GM12878 (cell line): ENCODE results near the gene ESRRG. TPM values are rescaled to one million over a fixed set of nuclear protein-coding genes. Genes with fewer than 3 reads are reported as not detected.

Experiments used
- ATAC-seq: fragments of 200-7000 bp; cut with Tn5 transposase; 3 replicates; pipeline ENCODE4 v1.9.1; 2020; ENCODE audit warnings: mild to moderate bottlenecking, moderate library complexity
- BruUV-seq: library from RNA; stranded (reverse); fragments of 400-500 nt; replicated peaks from 2 replicates; lab custom pipeline; 2021; lab: Mats Ljungman, UMichigan
- CTCF ChIA-PET: fragments of 300-600 bp; sonication (Branson Sonifier 250); formaldehyde crosslinking; extraction: SDS; loops from one replicate; lab custom pipeline; 2021; ENCODE audit warnings: inconsistent platforms; lab: Yijun Ruan, JAX
- POLR2A ChIA-PET: fragments of 350-600 bp; formaldehyde crosslinking; extraction: SDS; loops from one replicate; lab custom pipeline; 2021; ENCODE audit warnings: inconsistent platforms; lab: Charles Lee
- RAD21 ChIA-PET: fragments of 300-600 bp; sonication (Branson Sonifier 250); formaldehyde crosslinking; loops from one replicate; lab custom pipeline; 2023; ENCODE audit warnings: antibody characterized with exemption; ENCODE audit not compliant: unreplicated experiment; lab: Charles Lee
- SMC1A ChIA-PET: fragments of 300-600 bp; sonication (Branson Sonifier 250); formaldehyde crosslinking; loops from one replicate; lab custom pipeline; 2023; ENCODE audit not compliant: unreplicated experiment, uncharacterized antibody; lab: Charles Lee
- DNase-seq: peaks from one replicate; pipeline ENCODE4 v3.0.0-alpha.2; 2011; ENCODE audit warnings: low read depth, low spot score
- FAIRE-seq: peaks from 3 replicates; lab custom pipeline; 2011; peaks lifted over from hg19 to GRCh38; lab: Jason Lieb, UNC
- H2AFZ ChIP-seq: 2 replicates; pipeline ENCODE4 v1.6.0; 2011; ENCODE audit warnings: low read depth, low read length, control low read depth; ENCODE audit not compliant: control insufficient read depth
- H3K27ac ChIP-seq: 2 replicates; pipeline ENCODE4 v1.5.1; 2011; ENCODE audit warnings: control low read depth; ENCODE audit not compliant: control insufficient read depth, insufficient read depth
- H3K27me3 ChIP-seq, 2 experiments: replicated peaks in 1 of 2; 2 replicates each; pipeline versions ENCODE4 v1.6.0 to v1.6.1; 2011; ENCODE audit warnings: low read length in 1 of 2; ENCODE audit not compliant: control insufficient read depth in 2 of 2, insufficient read depth in 2 of 2
- H3K36me3 ChIP-seq, 2 experiments: 2 replicates each; pipeline ENCODE4 v1.5.1; 2011; ENCODE audit warnings: low read length in 1 of 2; ENCODE audit not compliant: control insufficient read depth in 2 of 2, insufficient read depth in 2 of 2
- H3K4me1 ChIP-seq: 2 replicates; pipeline ENCODE4 v1.6.1; 2011; ENCODE audit warnings: mild to moderate bottlenecking, low read length, moderate library complexity, mixed read lengths; ENCODE audit not compliant: control insufficient read depth, insufficient read depth
- H3K4me2 ChIP-seq: 2 replicates; pipeline ENCODE4 v1.6.0; 2011; ENCODE audit warnings: control low read depth; ENCODE audit not compliant: control insufficient read depth, insufficient read depth
- H3K4me3 ChIP-seq: fragments of 200-600 bp; sonication (generic); 2 replicates; pipeline ENCODE4 v1.5.1; 2016
- H3K79me2 ChIP-seq: 2 replicates; pipeline ENCODE4 v1.6.0; 2011; ENCODE audit warnings: low read length; ENCODE audit not compliant: control insufficient read depth, insufficient read depth
- H3K9ac ChIP-seq: 2 replicates; pipeline ENCODE4 v1.8.0; 2011; ENCODE audit warnings: low read length, control low read depth, mixed read lengths; ENCODE audit not compliant: control insufficient read depth, insufficient read depth
- H3K9me3 ChIP-seq: replicated peaks from 3 replicates; pipeline ENCODE4 v1.5.1; 2011; ENCODE audit warnings: mild to moderate bottlenecking, low read length; ENCODE audit not compliant: control insufficient read depth, insufficient read depth
- H4K20me1 ChIP-seq: 2 replicates; pipeline ENCODE4 v1.6.0; 2011; ENCODE audit not compliant: control insufficient read depth, insufficient read depth
- DPF2 ChIP-seq: fragments of 450-650 bp; IDR thresholded peaks from 2 replicates; pipeline ENCODE4 v1.6.1; 2017; ENCODE audit warnings: mild to moderate bottlenecking
- MYB ChIP-seq: fragments of 150-350 bp; IDR thresholded peaks from 2 replicates; pipeline ENCODE4 v1.6.1; 2014; ENCODE audit warnings: mild to moderate bottlenecking, low read depth, low read length, borderline replicate concordance
- RCOR1 ChIP-seq: conservative IDR thresholded peaks from 2 replicates; pipeline ENCODE4 v1.6.1; 2012; ENCODE audit warnings: low read depth, low read length, improper control_type of control experiment
- TAF1 ChIP-seq: IDR thresholded peaks from 2 replicates; pipeline ENCODE4 v1.6.1; 2011; ENCODE audit warnings: mild to moderate bottlenecking, low read depth, low read length, borderline replicate concordance
- WGBS: methylation state at CpG from one replicate; pipeline ENCODE4 v1.1.6; 2016; ENCODE audit warnings: low lambda C conversion rate; ENCODE audit not compliant: insufficient replicate concordance, insufficient coverage; ENCODE audit errors: missing lambda C conversion rate; 5-methylcytosine and 5-hydroxymethylcytosine counted together
- in situ Hi-C: fragments of 300-500 bp; cut with MboI; formaldehyde crosslinking; loops from 9 replicates; pipeline ENCODE4 v1.14.3; 2018; ENCODE audit warnings: mixed read lengths
- intact Hi-C: fragments of 100-400 bp; cut with micrococcal nuclease; formaldehyde crosslinking; loops from one replicate; pipeline ENCODE4 v1.14.2; 2022; ENCODE audit not compliant: unreplicated experiment
- polyA plus RNA-seq, 11 experiments: library from polyadenylated mRNA; depleted of rRNA in 4 of 11; unstranded in 6 of 11; stranded (reverse) in 5 of 11; fragments of >200 nt; fragmentation: Nextera tagmentation in 4 of 11; fragmentation: Illumina TruSeq in 1 of 11; extraction: Ambion mirVana in 4 of 11; extraction: Trizol in 1 of 11; gene quantifications; 1 replicate in 1 of 11; 2 replicates in 10 of 11; pipeline versions ENCODE4 v1.2.1 to v1.2.3, GENCODE V29; 2011 to 2016; ENCODE audit warnings: inconsistent platforms in 2 of 11, missing spikeins in 2 of 11, low read depth in 1 of 11
- total RNA-seq, 4 experiments: library from RNA; depleted of rRNA in 3 of 4; stranded (reverse); fragments of >200 nt in 3 of 4; fragmentation: Illumina TruSeq in 1 of 4; extraction: Trizol in 1 of 4; gene quantifications; 2 replicates each; pipeline versions ENCODE4 v1.2.1 to v1.2.3, GENCODE V29; 2013 to 2021
- TF ChIP-seq, protein P1 (sequence below): fragments of 450-650 bp; formaldehyde crosslinking; IDR thresholded peaks from 2 replicates; pipeline ENCODE4 v1.4.0; 2020; ENCODE audit warnings: mild to moderate bottlenecking, moderate library complexity
- TF ChIP-seq, protein P2 (sequence below): IDR thresholded peaks from 2 replicates; pipeline ENCODE4 v1.6.1; 2012; ENCODE audit warnings: improper control_type of control experiment, low read depth, low read length; ENCODE audit not compliant: insufficient replicate concordance

The ESRRG gene
- total and polyA plus RNA-seq, 10 of the 15 experiments (the other 5 are each of a cell fraction or from before 2014, with no cell fraction given) = 0.03 TPM; not detected in 9

DNA sequence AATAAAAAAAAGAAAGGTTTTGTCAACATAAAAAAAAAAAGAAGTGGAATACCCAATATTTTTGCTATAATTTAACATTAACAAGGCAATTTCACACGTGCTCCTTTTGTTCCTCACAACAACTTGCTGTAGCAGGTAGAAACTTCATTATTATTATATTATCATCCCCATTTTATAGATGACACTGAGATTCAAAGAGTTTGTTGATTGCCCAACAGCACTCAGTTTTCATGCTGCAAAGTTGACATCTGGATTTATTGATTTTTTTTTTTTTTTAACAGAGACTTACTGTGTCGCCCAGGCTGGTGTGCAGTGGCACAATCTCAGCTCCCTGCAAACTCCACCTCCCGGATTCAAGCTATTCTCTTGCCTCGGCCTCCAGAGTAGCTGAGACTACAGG lies 8.9 kb upstream of the ESRRG start:
- POLR2A ChIA-PET = no interaction called here
- no peak overlapping the region for H3K4me3 ChIP-seq
- no peak for FAIRE-seq

More for the DNA sequence above, 8.9 kb upstream of the ESRRG start:
- Histone ChIP-seq H3K4me2 (no peak overlapping the region), H3K27me3 (no peaks in the 10 kb centered on the region), H3K9ac (no peak overlapping the region), H3K27ac (no peak overlapping the region), H3K79me2 (no peaks in the 10 kb centered on the region), H3K36me3 (no peaks in the 10 kb centered on the region), H3K4me1 (no peaks in the 10 kb centered on the region), H3K9me3 (no peaks in the 10 kb centered on the region)
- in situ Hi-C loops = no loop called here
- intact Hi-C loops = no loop called here
- no peak for DNase-seq
- ChIA-PET RAD21 (no interaction called here), SMC1A (no interaction called here), CTCF (no interaction called here)
- no TSS peak for BruUV-seq
- TF ChIP-seq, protein P1, sequence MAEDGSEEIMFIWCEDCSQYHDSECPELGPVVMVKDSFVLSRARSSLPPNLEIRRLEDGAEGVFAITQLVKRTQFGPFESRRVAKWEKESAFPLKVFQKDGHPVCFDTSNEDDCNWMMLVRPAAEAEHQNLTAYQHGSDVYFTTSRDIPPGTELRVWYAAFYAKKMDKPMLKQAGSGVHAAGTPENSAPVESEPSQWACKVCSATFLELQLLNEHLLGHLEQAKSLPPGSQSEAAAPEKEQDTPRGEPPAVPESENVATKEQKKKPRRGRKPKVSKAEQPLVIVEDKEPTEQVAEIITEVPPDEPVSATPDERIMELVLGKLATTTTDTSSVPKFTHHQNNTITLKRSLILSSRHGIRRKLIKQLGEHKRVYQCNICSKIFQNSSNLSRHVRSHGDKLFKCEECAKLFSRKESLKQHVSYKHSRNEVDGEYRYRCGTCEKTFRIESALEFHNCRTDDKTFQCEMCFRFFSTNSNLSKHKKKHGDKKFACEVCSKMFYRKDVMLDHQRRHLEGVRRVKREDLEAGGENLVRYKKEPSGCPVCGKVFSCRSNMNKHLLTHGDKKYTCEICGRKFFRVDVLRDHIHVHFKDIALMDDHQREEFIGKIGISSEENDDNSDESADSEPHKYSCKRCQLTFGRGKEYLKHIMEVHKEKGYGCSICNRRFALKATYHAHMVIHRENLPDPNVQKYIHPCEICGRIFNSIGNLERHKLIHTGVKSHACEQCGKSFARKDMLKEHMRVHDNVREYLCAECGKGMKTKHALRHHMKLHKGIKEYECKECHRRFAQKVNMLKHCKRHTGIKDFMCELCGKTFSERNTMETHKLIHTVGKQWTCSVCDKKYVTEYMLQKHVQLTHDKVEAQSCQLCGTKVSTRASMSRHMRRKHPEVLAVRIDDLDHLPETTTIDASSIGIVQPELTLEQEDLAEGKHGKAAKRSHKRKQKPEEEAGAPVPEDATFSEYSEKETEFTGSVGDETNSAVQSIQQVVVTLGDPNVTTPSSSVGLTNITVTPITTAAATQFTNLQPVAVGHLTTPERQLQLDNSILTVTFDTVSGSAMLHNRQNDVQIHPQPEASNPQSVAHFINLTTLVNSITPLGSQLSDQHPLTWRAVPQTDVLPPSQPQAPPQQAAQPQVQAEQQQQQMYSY (CRISPR knock-in tag) = no peak
- TF ChIP-seq RCOR1 = no peak
- TF ChIP-seq, protein P2, sequence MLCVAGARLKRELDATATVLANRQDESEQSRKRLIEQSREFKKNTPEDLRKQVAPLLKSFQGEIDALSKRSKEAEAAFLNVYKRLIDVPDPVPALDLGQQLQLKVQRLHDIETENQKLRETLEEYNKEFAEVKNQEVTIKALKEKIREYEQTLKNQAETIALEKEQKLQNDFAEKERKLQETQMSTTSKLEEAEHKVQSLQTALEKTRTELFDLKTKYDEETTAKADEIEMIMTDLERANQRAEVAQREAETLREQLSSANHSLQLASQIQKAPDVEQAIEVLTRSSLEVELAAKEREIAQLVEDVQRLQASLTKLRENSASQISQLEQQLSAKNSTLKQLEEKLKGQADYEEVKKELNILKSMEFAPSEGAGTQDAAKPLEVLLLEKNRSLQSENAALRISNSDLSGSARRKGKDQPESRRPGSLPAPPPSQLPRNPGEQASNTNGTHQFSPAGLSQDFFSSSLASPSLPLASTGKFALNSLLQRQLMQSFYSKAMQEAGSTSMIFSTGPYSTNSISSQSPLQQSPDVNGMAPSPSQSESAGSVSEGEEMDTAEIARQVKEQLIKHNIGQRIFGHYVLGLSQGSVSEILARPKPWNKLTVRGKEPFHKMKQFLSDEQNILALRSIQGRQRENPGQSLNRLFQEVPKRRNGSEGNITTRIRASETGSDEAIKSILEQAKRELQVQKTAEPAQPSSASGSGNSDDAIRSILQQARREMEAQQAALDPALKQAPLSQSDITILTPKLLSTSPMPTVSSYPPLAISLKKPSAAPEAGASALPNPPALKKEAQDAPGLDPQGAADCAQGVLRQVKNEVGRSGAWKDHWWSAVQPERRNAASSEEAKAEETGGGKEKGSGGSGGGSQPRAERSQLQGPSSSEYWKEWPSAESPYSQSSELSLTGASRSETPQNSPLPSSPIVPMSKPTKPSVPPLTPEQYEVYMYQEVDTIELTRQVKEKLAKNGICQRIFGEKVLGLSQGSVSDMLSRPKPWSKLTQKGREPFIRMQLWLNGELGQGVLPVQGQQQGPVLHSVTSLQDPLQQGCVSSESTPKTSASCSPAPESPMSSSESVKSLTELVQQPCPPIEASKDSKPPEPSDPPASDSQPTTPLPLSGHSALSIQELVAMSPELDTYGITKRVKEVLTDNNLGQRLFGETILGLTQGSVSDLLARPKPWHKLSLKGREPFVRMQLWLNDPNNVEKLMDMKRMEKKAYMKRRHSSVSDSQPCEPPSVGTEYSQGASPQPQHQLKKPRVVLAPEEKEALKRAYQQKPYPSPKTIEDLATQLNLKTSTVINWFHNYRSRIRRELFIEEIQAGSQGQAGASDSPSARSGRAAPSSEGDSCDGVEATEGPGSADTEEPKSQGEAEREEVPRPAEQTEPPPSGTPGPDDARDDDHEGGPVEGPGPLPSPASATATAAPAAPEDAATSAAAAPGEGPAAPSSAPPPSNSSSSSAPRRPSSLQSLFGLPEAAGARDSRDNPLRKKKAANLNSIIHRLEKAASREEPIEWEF = no peak
- TF ChIP-seq TAF1 = no peak
- no peak for TF ChIP-seq DPF2
- TF ChIP-seq MYB = no peak
- TF ChIP-seq, all 136 proteins: peak for 0
- ATAC-seq = no peak
- H2AFZ ChIP-seq = no peak overlapping the region
- no peaks in the 10 kb centered on the region for H4K20me1 ChIP-seq
- 14% methylated on average over 4 of the region's 4 CpGs for WGBS
